Activated effector memory CD4-positive, alpha-beta T cell treated with Interleukin-2 at 50 U/mL for 16 hours (primary cell): ENCODE data around the gene ZNF740.

Experiments used
- DNase-seq: peaks from one replicate; pipeline ENCODE4 v3.0.0-alpha.2; 2020

The ZNF740 gene

DNA sequence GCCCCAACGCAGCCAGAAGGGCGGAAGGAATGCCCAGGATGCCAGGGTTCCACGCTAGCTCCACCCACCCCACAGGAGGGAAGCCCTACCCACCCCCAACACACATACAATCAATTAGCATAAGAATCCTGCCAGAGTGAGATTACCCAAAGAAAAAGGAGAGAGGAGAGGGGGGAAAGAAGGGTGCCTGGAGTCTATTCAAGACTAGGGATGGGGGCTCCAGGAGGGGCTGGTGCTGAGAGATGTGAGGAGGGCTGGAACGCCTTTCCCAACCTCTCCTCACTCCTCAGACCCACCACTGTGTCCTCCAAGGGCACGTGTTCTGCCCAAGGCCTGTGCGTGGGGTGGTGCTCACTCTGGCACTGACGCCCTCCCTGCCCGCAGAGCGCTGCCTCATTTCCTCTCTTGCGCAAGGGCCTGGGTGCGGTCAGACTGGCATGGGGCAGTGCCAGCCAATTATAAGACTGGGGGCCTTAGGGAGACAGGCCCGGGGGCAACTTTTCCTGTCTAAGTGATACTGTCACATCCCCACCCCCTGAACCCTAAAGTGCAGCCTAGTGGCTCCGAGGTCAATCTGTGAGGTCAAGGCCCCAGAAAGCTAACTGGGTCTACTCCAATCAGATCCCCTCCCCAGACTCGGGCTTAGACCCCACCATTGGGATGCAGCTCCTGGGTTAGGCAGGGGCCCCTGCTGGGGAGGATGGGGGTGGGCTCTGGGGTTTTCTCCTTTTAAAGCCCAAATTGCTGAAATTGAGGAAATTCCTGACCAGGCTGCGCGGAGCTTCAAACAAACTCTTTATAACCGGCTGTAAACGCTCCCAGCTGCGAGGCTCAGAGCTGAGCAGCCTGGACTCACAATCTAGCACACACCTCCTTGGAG, 36.8 kb downstream of the ZNF740 start:
- DNase-seq = no peak

DNA sequence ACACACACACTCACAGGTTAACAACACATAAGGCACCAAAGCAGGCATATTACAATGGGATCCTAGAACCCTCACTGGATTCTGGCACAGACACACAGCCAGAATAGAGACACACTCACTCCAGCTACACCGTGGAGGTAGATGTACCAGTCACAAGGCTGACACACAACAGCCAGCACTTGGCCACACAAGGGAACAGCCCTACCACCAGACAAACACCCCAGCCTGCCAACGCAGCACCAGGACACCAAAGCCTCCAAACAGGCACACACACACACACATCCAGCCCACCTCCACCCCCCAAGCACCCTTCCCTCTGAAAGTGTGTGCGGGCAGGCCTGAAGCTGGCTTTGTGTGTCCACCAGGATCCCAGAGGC, 37.4 kb downstream of the ZNF740 start:
- no peak for DNase-seq

DNA sequence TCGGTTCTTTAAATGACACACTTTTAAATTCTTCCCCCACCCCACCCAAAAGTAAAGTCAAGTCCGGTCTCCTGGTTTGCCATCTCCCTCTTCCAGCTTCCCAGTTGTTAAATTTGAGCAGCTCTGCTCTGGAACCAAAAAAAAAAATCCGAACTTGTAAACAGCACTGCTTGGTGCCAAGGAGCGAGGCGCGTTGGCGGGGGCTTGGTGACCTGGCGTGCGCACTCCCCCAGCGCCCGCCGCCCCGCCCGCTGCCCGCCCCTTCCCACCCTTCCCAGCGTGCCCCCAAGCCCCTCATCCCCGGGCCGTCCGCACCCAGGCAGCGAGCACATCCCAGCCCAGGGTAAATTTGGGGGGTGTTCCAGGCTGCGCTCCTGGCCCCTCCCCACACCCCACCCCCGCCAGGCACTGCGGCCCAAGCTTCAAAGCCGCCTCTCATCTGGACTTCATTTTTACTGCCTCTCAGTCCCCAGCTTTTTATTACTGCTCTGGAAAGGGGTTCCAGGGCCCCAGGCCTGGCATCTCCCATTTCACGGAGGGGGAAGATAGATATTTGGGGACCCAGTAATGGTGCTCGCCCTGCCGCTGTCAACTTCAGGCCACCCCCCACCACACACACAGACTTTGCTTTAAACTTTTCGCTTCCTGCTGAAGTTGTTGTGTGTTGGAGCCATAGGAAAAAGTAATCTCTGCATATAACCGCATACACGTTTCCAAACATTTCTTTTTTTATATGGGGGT, 38.2 kb downstream of the ZNF740 start:
- DNase-seq = no peak

DNA sequence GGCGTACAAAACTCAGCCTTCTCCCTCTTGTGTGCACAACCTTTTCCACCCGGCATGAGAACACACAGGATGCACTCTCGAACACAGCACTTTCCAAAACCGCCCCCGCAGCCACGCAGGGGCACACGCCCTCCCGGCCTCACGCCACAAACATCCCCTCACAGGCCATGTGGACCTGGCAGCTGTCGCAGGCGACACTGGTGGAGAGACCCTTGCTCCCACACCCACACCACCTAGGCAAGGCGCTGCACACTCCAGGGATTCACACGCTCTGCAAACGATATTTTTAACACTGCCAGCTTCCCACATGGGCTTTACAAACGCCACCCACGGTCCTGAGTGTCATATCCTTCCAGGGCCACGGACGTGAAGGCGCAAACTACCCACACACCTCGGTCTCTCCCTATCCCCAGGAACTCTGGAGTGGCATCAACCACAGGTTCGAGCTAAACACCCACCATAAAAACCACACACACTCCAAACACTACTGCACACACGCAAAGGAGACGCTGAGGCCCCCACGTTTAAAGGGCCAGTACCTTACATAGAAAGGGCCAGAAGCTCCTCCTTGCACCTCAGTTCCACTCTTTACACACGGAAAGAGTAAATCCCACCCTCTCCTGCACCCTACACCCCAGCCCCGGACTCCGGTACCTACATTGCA, 38.9 kb downstream of the ZNF740 start:
- peak; percentile 50 for DNase-seq

DNA sequence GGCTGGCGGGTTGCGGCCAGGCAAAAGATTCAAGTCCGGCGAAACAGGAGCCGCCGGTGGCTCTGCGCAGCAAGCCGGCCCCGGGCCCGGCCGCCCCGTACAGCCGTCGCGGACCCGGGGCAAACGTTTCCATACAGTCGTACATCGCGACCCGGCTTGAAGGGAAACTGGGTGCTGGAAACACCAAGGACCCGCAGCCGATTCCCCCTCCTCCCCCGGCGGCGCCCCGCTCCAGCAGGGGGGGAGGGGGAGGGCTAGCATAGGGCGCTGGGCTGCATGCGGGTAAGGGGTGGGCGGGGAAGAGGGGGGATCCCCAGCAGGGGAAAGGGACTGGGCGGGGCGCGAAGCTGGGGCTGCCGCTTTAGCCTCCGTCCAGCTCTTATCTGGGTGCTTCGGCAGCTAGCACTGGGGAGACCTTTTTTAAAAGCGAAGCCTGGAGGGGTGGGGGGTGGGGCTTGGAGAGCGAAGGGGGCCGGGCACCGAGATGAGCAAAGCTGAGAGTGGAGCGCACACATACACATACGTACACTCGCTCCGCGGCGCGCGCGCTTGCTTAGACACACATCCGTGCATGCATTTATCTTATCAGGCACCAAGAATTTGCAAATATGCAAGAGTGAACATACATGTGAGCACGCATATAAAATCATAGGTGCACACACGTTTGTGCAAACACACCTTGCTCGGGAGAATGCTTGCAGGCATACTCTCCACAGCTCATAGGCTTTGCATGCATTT, 39.6 kb downstream of the ZNF740 start:
- DNase-seq = peak; percentile 77

DNA sequence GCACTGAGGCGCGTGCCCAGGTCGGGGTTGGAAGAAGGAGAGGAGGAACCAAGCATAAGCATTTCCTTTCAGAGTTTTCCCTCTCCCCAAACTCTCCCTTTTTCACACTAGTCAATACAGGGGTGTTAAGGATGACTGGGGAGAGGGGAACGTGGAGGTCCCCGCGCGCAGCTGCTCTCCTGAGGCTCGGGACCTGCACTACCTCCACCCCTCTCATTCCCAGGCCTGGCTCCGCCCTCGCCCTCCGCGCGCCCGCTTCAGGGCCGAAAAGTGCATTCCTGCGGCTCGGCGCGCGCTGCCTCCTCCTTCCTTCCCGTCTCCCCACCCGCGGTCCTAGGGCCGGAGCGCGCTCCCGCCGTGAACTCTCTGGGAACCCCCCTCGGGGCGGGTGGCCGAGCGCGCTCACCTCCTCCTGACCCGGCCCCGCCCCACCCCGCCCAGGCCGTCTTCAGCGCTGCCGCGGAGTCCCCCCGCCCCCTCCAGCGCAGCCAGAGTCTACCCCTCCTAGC, 40.2 kb downstream of the ZNF740 start:
- peak; percentile 73 for DNase-seq

DNA sequence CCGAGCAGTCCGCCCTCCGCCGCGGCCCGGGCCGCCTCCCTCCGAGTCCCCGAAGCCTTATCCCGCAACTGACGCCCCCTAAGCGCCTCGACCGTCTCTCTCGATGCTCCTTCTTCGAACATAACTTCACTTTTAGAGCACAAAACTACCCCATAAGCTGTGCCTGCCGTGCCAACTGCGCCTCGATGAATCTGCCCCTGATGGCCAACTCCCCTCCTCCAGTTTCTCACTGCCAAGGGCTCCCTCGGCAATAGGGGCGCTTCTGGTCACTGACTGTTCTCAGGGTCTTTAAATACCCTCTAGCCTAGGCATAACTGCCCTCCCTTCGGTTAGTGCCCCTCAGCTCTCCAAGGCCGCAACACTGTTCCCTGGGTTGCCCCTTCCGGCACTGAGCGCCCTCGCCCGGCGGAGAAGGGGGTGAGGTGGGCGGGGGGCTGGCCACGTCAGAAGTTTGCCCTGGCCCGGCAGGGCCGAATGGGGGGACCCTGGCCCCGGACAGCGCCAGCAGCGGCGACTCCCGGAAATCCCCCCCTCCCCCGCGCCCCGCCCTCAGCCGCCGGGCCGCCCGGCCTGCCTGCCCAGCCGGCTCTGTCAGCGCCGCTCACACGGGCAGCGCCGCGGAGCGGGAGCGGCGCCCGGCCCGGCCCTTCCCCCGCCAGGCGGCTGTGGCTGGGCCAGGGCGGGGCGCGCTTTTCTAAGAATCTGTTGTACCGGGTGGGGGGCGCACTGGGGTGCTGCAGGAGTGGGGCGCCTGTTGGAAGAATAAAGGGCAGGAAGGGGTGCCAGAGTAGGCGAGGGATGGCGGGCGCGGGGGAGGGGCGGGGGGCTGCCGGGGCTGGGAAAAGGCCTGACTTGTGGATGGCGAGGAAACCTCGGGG, 40.9 kb downstream of the ZNF740 start:
- DNase-seq = peak; percentile 52

DNA sequence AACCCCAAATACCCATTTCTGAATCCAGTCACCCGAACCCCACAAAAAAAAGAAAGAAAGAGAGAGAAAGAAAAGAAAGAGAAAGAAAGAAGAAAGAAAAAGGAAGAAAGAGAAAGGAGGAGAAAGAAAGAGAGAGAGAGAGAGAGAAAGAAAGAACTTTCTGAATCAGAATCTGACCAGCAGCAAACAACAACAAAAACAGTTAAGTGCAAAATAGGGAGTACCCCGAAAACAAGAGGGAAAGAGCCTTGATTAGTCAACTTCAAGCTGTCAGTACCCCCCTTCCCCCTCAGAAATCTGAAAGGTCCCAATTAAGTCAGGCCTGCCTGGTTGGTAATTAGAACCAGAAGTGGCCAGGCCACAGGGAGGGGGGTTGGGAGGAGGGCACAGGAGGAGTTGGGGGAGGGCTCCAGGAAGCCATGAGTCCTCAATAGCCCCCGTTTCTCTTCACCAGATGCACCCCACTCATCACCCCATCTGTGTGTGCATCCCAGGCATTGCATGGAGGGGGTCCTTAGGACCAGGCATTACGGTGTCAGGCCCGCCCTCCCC, 41.7 kb downstream of the ZNF740 start:
- DNase-seq = no peak

DNA sequence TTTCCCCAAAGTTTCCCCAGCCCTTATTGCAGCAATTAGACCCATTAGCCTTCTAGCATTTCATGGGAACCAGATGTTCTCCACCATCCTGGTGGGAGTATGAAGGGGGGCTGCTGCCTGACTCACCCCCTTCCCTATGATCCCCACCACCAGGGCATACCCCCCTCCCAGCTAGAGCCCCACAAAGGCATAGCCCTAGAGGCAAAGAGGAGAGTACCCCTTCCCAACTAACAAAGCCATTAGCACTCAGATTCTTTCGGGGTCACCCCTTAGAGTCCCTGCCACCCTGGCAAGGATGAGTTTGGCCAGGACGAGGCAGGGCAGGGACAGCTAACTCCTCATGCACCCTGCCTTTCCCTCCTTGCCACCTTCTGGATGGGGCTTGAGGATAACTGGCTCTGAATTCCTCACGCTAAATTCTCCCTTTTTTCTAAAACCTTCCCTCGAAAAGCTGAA, 42.3 kb downstream of the ZNF740 start:
- no peak for DNase-seq

DNA sequence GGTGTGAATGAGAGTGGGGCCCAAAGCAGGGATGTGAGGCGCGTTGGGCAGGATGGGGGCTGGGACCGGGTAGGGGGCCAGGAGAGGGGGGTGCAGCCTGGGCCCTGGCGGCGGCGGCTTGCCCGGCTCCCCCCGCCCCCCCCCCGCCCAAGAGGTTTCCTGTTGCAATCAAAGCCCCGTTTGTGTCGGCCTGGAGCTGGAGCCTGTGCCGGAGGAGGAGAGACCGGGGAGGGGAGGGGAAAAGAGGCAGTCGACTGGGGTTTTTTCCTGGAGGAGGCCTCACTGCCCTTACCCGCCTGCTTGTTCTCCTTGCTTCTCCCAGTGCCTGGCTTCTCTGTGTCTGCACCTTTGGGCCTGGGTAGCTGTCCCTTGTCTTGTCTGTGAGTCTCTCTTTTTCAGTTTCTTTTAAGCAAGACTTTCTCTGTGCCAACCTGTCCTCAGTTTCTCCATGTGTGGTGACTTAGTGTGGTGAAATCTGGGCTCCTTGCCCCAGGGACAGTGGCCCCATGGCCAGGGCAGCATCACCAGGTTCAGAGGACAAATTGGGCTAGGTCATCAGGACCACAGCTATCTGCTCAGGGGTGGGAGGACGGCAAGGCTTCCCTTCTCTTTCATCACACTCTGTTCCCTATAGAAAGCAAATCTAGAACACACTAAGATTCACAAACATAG, 43.0 kb downstream of the ZNF740 start:
- no peak for DNase-seq

DNA sequence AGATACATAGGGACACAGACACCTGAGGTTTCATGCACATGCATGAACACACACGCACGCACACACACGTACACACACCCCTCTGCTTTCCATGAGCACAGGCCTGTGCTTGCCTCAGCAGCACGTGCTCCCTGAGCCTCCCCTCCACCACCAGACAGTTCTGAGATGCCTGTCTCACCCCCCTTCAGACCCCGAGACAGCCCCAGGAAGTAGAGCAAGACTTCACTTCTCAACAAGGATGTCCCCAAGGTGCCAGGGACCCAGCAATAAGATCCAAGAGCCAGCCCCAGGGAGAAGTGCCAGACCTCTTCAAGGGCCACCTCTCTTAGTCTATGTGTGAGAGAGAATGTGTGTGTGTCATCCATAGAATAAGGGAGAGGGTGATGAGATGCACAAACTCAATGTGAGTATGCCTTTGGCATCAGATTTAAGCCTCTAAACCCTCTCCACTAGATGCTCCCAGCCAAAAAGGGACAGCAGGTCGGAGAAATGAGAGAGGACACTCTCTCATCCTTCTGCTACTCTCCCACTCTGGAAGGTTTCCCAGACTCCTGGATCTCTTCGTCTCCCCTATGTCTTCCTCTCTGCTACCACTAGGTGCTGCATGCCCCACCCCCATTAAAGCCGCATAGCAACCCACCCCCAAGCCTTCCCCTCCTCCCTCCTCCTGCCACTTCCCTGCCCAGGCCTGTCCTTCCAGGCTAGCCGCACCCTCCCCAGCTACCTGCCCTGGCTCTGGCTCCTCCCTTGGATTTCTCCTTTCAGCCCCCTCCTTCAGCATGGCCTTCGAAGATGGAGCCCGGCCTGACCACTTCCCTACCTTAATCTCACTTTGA, 43.8 kb downstream of the ZNF740 start:
- no peak for DNase-seq

DNA sequence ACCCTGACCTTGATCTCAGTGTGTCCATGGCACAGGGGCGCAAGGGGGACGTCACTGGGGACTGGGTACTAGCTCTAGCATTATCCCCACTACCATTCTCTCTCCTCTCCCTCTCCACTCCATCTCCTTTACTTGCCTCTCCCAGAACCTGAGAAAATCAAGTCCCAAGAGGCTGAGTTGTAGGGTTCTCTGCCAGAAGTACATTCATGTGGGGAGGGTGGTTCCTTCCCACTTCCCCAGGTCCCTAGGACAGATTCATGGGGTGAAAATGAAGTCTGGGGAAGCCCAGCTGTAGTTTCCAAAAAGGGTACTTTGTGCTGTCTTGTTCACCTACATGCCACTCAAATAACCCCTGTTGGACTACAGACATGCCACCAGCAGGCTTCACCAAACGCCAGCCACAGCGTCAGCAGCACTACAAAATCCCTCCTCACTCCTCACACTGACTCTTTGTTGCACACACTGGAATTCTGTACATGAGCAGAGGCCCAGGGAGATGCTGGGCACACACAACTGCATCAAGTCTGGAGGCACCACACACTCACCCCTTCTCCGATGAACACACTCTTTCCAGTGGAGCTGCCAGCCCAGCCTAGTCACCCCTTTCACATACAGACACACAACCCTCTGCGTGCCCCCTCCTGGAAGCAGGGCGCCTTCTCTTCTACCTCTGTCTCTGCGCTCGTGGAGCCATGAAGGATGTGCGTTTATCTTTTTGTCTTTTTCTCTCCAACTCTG, 44.5 kb downstream of the ZNF740 start:
- no peak for DNase-seq

DNA sequence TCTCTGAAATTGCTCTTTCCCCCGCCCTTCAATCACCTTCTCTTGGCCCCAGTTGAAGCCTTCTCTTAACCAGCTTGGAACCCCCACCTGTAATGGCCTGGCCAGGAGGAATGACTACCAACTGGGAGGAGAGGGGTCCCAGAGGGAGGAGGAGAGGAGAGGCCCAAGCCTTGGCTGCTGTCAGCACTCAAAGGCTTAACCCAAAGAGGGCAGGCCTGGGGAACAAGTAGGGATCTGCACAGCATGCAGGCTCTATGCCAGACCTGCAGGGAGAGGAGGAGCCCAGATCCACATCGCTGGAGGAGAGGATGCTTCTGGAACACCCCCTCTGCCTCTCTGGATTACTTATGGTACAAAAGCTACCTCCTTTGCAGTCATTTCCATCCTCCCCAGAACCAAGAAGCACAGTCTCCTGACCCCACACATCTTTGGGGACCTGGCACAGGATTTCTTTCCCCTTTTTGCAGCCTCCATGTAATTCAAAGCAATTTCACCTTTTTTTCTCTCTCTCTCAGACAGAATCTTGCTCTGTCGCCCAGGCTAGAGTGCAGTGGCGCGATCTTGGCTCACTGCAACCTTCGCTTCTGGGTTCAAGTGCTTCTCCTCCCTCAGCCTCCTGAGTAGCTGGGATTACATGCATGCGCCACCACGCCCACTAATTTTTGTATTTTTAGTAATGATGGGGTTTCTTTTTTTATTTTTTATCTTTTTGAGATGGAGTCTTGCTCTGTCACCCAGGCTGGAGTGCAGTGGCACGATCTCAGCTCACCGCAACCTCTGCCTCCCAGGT, 45.3 kb downstream of the ZNF740 start:
- no peak for DNase-seq

DNA sequence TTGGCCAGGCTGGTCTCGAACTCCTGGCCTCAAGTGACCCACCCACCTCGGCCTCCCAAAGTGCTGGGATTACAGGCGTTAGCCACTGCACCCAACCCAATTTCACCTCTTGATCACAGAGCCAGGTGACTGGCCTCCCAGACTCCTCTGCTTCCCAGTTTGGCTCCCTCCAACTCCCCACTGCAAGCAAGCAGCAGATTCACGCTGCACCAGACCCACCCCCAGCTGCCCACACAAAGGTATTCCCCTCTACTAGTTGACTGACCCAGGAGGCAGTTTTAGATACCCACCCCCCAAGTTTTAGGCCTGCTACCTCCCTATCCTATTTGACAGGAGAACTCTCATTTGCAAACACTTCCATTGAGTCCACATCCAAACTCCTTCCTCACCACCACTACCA, 46.3 kb downstream of the ZNF740 start:
- no peak for DNase-seq

DNA sequence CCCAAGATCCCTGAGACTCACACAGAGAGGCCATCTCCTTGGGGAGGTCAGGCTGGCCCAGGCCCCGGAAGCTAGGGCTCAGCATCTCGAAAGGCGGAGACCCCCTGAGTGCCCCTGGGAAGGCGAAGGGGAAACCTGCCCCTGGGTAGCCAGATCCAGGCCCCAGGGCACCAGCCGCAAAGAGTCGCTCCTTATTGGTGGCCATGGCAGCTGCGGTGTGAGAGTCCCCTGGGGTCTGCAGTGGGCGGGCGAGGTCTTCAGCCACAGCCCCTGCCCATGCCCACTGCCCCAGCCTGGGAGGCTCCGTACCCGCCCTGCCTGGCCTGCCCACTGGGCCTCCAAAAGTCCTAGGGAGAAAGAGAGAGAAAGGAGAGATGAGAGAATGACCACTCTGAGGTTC, 46.8 kb downstream of the ZNF740 start:
- no peak for DNase-seq

DNA sequence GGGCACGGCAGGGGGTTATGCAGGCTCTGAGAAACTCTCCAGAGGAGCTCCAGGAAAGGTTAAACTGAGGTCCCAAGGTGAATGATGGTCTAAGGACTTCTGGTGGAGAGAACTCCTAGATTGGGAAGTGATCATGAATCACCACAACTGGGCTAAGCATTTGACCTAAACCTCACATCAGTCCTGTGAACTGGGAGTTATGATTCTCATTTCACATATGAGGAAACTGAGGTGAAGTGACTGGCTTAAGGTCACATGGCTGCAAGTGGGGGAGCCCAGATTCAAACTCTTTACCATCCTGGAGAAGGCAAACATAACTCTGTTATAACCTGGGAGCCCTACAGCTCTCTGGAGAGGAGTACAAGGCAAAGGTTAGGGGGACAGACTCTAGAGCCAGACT, 47.3 kb downstream of the ZNF740 start:
- DNase-seq = no peak

DNA sequence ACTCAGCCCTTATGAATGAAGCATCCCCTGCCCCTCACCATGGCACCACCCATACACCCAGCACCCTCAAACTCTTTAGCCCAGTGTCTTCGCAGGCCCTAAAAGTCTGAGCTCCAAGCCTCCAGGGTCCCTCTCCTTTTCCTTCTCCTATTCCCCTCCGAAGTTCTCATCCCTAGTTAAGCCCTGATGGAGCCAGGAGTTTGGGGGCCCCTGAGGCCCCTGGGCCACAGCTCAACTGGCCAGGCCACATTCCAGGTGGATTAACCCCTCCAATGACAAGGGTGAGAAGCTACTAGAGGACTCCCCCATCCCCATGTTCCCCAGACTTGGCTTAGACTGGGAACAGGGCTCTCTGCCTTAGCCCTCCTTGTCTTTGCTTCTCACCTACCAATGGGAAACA, 48.9 kb downstream of the ZNF740 start:
- no peak for DNase-seq
